Stomach smooth muscle (tissue), 2 donors: Measurements from ENCODE around the gene CCDC85C.

Experiments
- H3K27ac ChIP-seq: one replicate; pipeline ENCODE4 v1.7.0; 2013; ENCODE audit warnings: mild to moderate bottlenecking, low read length, inconsistent platforms
- H3K27me3 ChIP-seq, 2 donors: one replicate each; pipeline ENCODE4 v1.7.0; 2013; ENCODE audit warnings: low read length in 2 of 2; ENCODE audit not compliant: insufficient read depth in 2 of 2, control insufficient read depth in 1 of 2
- H3K36me3 ChIP-seq, 2 donors: one replicate each; pipeline ENCODE4 v1.7.0; 2013; ENCODE audit warnings: low read length in 2 of 2; ENCODE audit not compliant: control insufficient read depth in 2 of 2, insufficient read depth in 2 of 2
- H3K4me1 ChIP-seq: one replicate; pipeline ENCODE4 v1.7.0; 2013; ENCODE audit warnings: low read length; ENCODE audit not compliant: control insufficient read depth, insufficient read depth
- H3K4me3 ChIP-seq, 2 donors: one replicate each; pipeline ENCODE4 v1.7.0; 2013; ENCODE audit warnings: low read length in 2 of 2
- H3K9ac ChIP-seq, 2 donors: one replicate each; pipeline ENCODE4 v1.7.0; 2013; ENCODE audit warnings: low read length in 2 of 2, mild to moderate bottlenecking in 1 of 2
- H3K9me3 ChIP-seq, 2 donors: one replicate each; pipeline ENCODE4 v1.7.0; 2013; ENCODE audit warnings: low read length in 2 of 2; ENCODE audit not compliant: control insufficient read depth in 2 of 2
- donor health status: healthy.
- donor health status: Pancreatic carcinoma.

CCDC85C gene

GRCh38 chr14:99603471-99604277 is at the start of gene CCDC85C:
Gene CCDC85C (minus strand): TSS chr14:99604207. CDS start chr14:99603959, 248 bp downstream.
- peak within 1 kb of the TSS; percentile 77 for H3K27ac ChIP-seq
- H3K27me3 ChIP-seq: no peaks in the 10 kb centered on the region
- H3K9me3 ChIP-seq: no peaks in the 10 kb centered on the region
- H3K4me1 ChIP-seq: peaks cover 64% of the 10 kb centered on the region
- H3K4me3 ChIP-seq: peak within 1 kb of the TSS; percentile 79 to 83
- H3K36me3 ChIP-seq: no peaks in the 10 kb centered on the region
- peak within 1 kb of the TSS; percentile 61 to 76 for H3K9ac ChIP-seq

GRCh38 chr14:99651953-99652746 is 48.1 kb upstream of the CCDC85C start:
- H3K36me3 ChIP-seq: no peaks in the 10 kb centered on the region

GRCh38 chr14:99650189-99650588 is 46.2 kb upstream of the CCDC85C start:
- Histone ChIP-seq H3K4me3 (no peak overlapping the region), H3K9ac (no peak overlapping the region), H3K27ac (no peak overlapping the region), H3K27me3 (peaks cover 0 to 4% of the 10 kb centered on the region in 2 donors), H3K36me3 (no peaks in the 10 kb centered on the region), H3K9me3 (no peaks in the 10 kb centered on the region), H3K4me1 (peaks cover 17% of the 10 kb centered on the region)

More at GRCh38 chr14:99651953-99652746, 48.1 kb upstream of the CCDC85C start:
- Histone ChIP-seq H3K4me1 (peaks cover 8% of the 10 kb centered on the region), H3K4me3 (no peak overlapping the region), H3K9me3 (no peaks in the 10 kb centered on the region), H3K27ac (no peak overlapping the region), H3K27me3 (no peaks in the 10 kb centered on the region), H3K9ac (no peak overlapping the region)

- H3K4me1 ChIP-seq: peaks cover 21% of the 10 kb centered on the region
- no peaks in the 10 kb centered on the region for H3K9me3 ChIP-seq
- H3K27ac ChIP-seq: no peak overlapping the region
Measured at GRCh38 chr14:99649643-99650042, 45.6 kb upstream of the CCDC85C start.

GRCh38 chr14:99649219-99649618 is 45.2 kb upstream of the CCDC85C start:
- Histone ChIP-seq H3K4me1 (peaks cover 18% of the 10 kb centered on the region), H3K36me3 (no peaks in the 10 kb centered on the region), H3K4me3 (no peak overlapping the region), H3K27me3 (peaks cover 0 to 4% of the 10 kb centered on the region in 2 donors), H3K9me3 (no peaks in the 10 kb centered on the region), H3K9ac (no peak overlapping the region), H3K27ac (no peak overlapping the region)

More at GRCh38 chr14:99649643-99650042, 45.6 kb upstream of the CCDC85C start:
- no peak overlapping the region for H3K4me3 ChIP-seq
- H3K36me3 ChIP-seq: no peaks in the 10 kb centered on the region
- no peak overlapping the region for H3K9ac ChIP-seq
- H3K27me3 ChIP-seq: peaks cover 0 to 4% of the 10 kb centered on the region in 2 donors

GRCh38 chr14:99648027-99648784 is 44.2 kb upstream of the CCDC85C start:
- H3K9me3 ChIP-seq: no peaks in the 10 kb centered on the region
- H3K27ac ChIP-seq: no peak overlapping the region
- no peaks in the 10 kb centered on the region for H3K36me3 ChIP-seq
- no peak overlapping the region for H3K9ac ChIP-seq
- peaks cover 15% of the 10 kb centered on the region for H3K4me1 ChIP-seq
- peaks cover 0 to 4% of the 10 kb centered on the region in 2 donors for H3K27me3 ChIP-seq
- no peak overlapping the region for H3K4me3 ChIP-seq

GRCh38 chr14:99647411-99647810 is 43.4 kb upstream of the CCDC85C start:
- H3K4me3 ChIP-seq: no peak overlapping the region

GRCh38 chr14:99645545-99646505 is 41.8 kb upstream of the CCDC85C start:
- Histone ChIP-seq H3K27ac (no peak overlapping the region), H3K27me3 (peaks cover 0 to 4% of the 10 kb centered on the region in 2 donors), H3K9me3 (no peaks in the 10 kb centered on the region), H3K9ac (peak overlapping the region in 1 of 2 donors; percentile 55), H3K4me1 (peaks cover 15% of the 10 kb centered on the region), H3K36me3 (no peaks in the 10 kb centered on the region), H3K4me3 (peak overlapping the region; percentile 46 to 71)

More at GRCh38 chr14:99647411-99647810, 43.4 kb upstream of the CCDC85C start:
- no peaks in the 10 kb centered on the region for H3K9me3 ChIP-seq
- H3K36me3 ChIP-seq: no peaks in the 10 kb centered on the region
- no peak overlapping the region for H3K9ac ChIP-seq
- H3K4me1 ChIP-seq: peaks cover 15% of the 10 kb centered on the region
- no peak overlapping the region for H3K27ac ChIP-seq
- peaks cover 0 to 4% of the 10 kb centered on the region in 2 donors for H3K27me3 ChIP-seq

GRCh38 chr14:99644723-99645544 is 40.9 kb upstream of the CCDC85C start, which contains the start of gene HHIPL1:
Gene HHIPL1 (plus strand): TSS chr14:99645129. CDS start chr14:99645208, 79 bp downstream.
- Histone ChIP-seq H3K4me1 (peaks cover 15% of the 10 kb centered on the region), H3K27ac (no peak within 1 kb of the TSS), H3K4me3 (peak within 1 kb of the TSS; percentile 46 to 71), H3K9me3 (no peaks in the 10 kb centered on the region), H3K27me3 (peaks cover 0 to 4% of the 10 kb centered on the region in 2 donors), H3K36me3 (no peaks in the 10 kb centered on the region), H3K9ac (peak within 1 kb of the TSS; percentile 50 to 60)
